SKM-1 (cell line): Measurements from ENCODE around the gene GHDC.

ENCODE experiments used
- DNase-seq: peaks from one replicate; lab custom pipeline; 2025; ENCODE audit not compliant: unreplicated experiment; lab: John Stamatoyannopoulos, UW

GHDC gene

GRCh38 chr17:42183741-42184711, 10.3 kb downstream of the GHDC start:
- peak; percentile 52 for DNase-seq

- DNase-seq: no peak
These were observed 11.2 kb downstream of the GHDC start for GRCh38 chr17:42182927-42183734.

GRCh38 chr17:42181851-42182207, 12.5 kb downstream of the GHDC start:
- DNase-seq: no peak

- DNase-seq: peak; percentile 75
These were observed 13.1 kb downstream of the GHDC start, which contains the start of gene KCNH4 for GRCh38 chr17:42180922-42181850. Gene KCNH4, minus strand, starts transcription at chr17:42181142. Its CDS starts 197 bp downstream, at chr17:42180945.

- no peak for DNase-seq
These were observed 13.8 kb downstream of the GHDC start for GRCh38 chr17:42180411-42180921.

- no peak for DNase-seq
These were observed 14.3 kb downstream of the GHDC start for GRCh38 chr17:42179911-42180410.

- DNase-seq: no peak
These were observed 15.0 kb downstream of the GHDC start for GRCh38 chr17:42179335-42179734.

- DNase-seq: no peak
These were observed 15.5 kb downstream of the GHDC start for GRCh38 chr17:42178817-42179216.

GRCh38 chr17:42177684-42178083, 16.6 kb downstream of the GHDC start:
- no peak for DNase-seq

- no peak for DNase-seq
These were observed 20.0 kb downstream of the GHDC start for GRCh38 chr17:42174126-42174783.

- DNase-seq: no peak
These were observed 22.5 kb downstream of the GHDC start for GRCh38 chr17:42171831-42172230.

- DNase-seq: no peak
These were observed 24.9 kb downstream of the GHDC start for GRCh38 chr17:42169351-42169750.

GRCh38 chr17:42167807-42168206, 26.5 kb downstream of the GHDC start:
- DNase-seq: no peak

- DNase-seq: no peak
These were observed 28.0 kb downstream of the GHDC start for GRCh38 chr17:42166196-42166763.

- no peak for DNase-seq
These were observed 28.5 kb downstream of the GHDC start for GRCh38 chr17:42165751-42166150.

GRCh38 chr17:42163696-42164407, 30.4 kb downstream of the GHDC start:
- no peak for DNase-seq

- DNase-seq: no peak
These were observed 31.2 kb downstream of the GHDC start for GRCh38 chr17:42163113-42163512.

GRCh38 chr17:42160531-42160910, 33.8 kb downstream of the GHDC start:
- no peak for DNase-seq
